ENCODE measurements around the gene GABPA. TPM values are rescaled to one million over a fixed set of nuclear protein-coding genes. Genes with fewer than 3 reads are reported as not detected.
"Not testable (repeated sequence)": the region's sequence is repeated elsewhere in the genome, so short reads cannot be mapped to it uniquely, and the experiment has no call there.

Gene GABPA
- total RNA-seq, 4 donors from 2014 or later: 14.8 to 19.1 (median 16.8) TPM

DNA sequence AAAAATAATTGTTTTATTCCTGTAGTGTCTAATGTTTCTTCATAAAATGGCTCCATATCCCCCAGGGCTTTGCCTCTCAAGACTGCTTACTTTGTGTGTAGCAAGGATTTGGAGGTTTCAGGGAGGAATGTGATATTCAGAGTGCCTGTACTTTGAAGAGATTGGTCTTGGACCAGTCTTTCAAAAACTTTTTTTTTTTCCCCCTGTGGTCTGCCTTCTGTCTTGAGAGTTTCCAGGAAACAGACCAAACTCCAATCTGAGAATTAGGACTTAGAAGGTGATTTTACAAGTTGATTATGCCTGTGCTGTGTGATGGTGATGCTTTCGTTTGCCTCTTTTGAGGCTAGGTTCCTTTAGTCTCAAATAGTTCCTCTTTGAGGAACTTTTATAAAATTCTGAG lies 25.9 kb downstream of the GABPA start:
- 91 to 93% methylated on average over 1 of the region's 1 CpG for WGBS, 2 donors
- TF ChIP-seq POLR2A (IDR thresholded peaks at IDR 0.05): no peak
- TF ChIP-seq CTCF (IDR thresholded peaks at IDR 0.05): no peak
- DNase-seq (ENCODE audit: low spot score in 2 of 2): no peak
- intact Hi-C loops (cut with DNase I; ENCODE audit: low total_unique reads): no loop called here
- H3K4me3 ChIP-seq (ENCODE audit: low read depth, poor library complexity, severe bottlenecking): no peak overlapping the region

DNA sequence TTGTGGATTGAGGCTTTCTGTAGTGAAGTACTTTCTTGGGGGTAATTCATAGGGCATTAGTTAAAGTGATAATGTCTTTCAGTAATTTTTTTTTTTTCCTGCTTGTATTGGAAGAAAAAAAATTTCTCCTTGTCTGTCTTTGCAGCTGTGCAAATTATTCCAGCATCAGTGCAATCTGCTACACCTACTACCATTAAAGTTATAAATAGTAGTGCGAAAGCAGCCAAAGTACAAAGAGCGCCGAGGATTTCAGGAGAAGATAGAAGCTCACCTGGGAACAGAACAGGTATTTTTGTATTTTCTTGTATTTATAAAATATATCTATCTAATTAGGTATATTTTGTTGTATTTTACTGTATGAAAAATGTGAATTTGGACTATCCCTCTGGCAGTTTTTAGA lies 29.3 kb downstream of the GABPA start:
- DNase-seq (ENCODE audit: low spot score in 2 of 2): no peak
- TF ChIP-seq CTCF (IDR thresholded peaks at IDR 0.05) (no peak), POLR2A (IDR thresholded peaks at IDR 0.05) (no peak)
- no peak overlapping the region for H3K4me3 ChIP-seq (ENCODE audit: low read depth, poor library complexity, severe bottlenecking)
- WGBS, 2 donors: 92 to 95% methylated on average over 3 of the region's 3 CpGs
- intact Hi-C loops (cut with DNase I; ENCODE audit: low total_unique reads): no loop called here

- DNase-seq (ENCODE audit: low spot score in 2 of 2): no peak
- WGBS, 2 donors: 84 to 93% methylated on average over 3 of the region's 3 CpGs
- intact Hi-C loops (cut with DNase I; ENCODE audit: low total_unique reads): no loop called here
- H3K4me3 ChIP-seq (ENCODE audit: low read depth, poor library complexity, severe bottlenecking): no peak overlapping the region
- TF ChIP-seq CTCF (IDR thresholded peaks at IDR 0.05) (no peak), POLR2A (IDR thresholded peaks at IDR 0.05) (no peak)
These were observed 33.1 kb downstream of the GABPA start for GRCh38 chr21:25767921-25768320.

DNA sequence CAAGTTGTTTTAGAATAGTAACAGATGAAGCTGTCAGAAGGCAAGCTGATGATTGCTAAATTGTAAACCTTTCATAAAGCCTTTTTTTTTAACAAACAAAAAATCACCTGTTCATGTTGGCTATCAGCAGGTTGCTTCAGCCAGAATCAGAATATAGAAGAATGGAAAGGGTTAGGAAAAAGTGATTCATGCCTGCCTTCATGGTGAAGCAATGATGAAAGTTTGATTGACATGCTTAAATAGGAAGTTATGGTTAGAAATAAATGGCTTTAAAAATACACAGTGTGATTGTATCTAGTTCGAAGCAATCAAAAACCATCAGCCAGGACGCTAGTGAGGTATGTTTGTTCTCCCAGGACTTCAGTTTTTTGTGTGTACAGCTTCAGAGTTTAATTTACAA lies 37.9 kb downstream of the GABPA start:
- intact Hi-C loops (cut with DNase I; ENCODE audit: low total_unique reads): no loop called here
- H3K4me3 ChIP-seq (ENCODE audit: low read depth, poor library complexity, severe bottlenecking): no peak overlapping the region
- TF ChIP-seq CTCF (IDR thresholded peaks at IDR 0.05) (no peak), POLR2A (IDR thresholded peaks at IDR 0.05) (no peak)
- WGBS, 2 donors: 57 to 61% methylated on average over 2 of the region's 2 CpGs
- no peak for DNase-seq (ENCODE audit: low spot score in 2 of 2)

DNA sequence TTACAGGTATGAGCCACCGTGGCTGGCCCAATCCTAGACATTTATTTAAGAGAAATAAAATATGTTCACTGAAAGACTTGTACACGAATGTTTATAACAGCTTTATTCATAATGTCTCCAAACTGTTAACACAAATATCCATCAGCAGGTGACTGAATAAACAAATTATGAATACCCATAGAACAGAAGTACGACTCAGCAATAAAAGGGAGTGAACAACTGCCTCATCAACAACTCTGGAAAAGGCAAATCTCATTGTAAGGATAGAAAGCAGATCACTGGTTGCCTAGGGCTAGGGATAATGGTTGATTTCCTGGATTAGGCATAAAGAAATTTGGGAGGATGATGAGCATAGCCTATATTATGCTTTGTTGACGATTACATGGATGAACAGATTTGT lies 41.7 kb downstream of the GABPA start:
- intact Hi-C loops (cut with DNase I; ENCODE audit: low total_unique reads): no loop called here
- DNase-seq (ENCODE audit: low spot score in 2 of 2): no peak
- WGBS, 2 donors: 81 to 83% methylated on average over 4 of the region's 4 CpGs
- TF ChIP-seq CTCF (IDR thresholded peaks at IDR 0.05) (no peak), POLR2A (IDR thresholded peaks at IDR 0.05) (no peak)
- no peak overlapping the region for H3K4me3 ChIP-seq (ENCODE audit: low read depth, poor library complexity, severe bottlenecking)

DNA sequence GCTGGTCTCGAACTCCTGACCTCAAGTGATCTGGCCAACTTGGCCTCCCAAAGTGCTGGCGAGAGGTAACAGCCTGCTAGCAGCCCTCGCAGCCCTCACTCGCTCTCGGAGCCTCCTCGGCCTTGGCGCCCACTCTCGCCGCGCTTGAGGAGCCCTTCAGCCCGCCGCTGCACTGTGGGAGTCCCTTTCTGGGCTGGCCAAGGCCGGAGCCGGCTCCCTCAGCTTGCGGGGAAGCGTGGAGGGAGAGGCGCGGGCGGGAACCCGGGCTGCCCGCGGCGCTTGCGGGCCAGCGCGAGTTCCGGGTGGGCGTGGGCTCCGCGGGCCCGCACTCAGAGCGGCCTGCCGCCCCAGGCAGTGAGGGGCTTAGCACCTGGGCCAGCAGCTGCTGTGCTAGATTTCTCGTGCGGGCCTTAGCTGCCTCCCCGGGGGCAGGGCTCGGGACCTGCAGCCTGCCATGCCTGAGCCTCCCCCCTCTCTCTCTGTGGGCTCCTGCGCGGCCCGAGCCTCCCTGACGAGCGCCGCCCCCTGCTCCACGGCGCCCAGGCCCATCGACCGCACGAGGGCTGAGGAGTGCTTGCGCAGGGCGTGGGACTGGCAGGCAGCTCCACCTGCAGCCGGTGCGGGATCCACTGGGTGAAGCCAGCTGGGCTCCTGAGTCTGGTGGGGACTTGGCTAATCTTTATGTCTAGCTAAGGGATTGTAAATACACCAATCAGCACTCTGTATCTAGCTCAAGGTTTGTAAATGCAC lies 43.5 kb downstream of the GABPA start:
- WGBS, 2 donors: 90 to 96% methylated on average over 48 to 52 of the region's 52 CpGs
- intact Hi-C loops (cut with DNase I; ENCODE audit: low total_unique reads); DNase-seq (ENCODE audit: low spot score in 2 of 2); H3K4me3 ChIP-seq (ENCODE audit: low read depth, poor library complexity, severe bottlenecking): not testable (repeated sequence)
